H1 (cell line): ENCODE measurements around the gene TRIM44.

ENCODE experiments used
- EGR1 ChIP-seq: IDR thresholded peaks from 2 replicates; pipeline ENCODE4 v1.6.1; 2011; ENCODE audit warnings: low read depth, low read length, borderline replicate concordance
- NRF1 ChIP-seq: IDR thresholded peaks from 2 replicates; pipeline ENCODE4 v1.6.1; 2011; ENCODE audit warnings: mild to moderate bottlenecking, low read depth, low read length, improper control_type of control experiment
- POLR2A ChIP-seq, 2 experiments: IDR thresholded peaks; 1 replicate in 1 of 2; 2 replicates in 1 of 2; pipeline ENCODE4 v1.6.1; 2011; ENCODE audit warnings: low read depth in 2 of 2, low read length in 2 of 2, mild to moderate bottlenecking in 2 of 2; ENCODE audit errors: control extremely low read depth in 1 of 2
- SP2 ChIP-seq: IDR thresholded peaks from 2 replicates; pipeline ENCODE4 v1.6.1; 2012; ENCODE audit warnings: mild to moderate bottlenecking, low read length, inconsistent platforms
- TAF1 ChIP-seq: IDR thresholded peaks from 2 replicates; pipeline ENCODE4 v1.6.1; 2011; ENCODE audit warnings: mild to moderate bottlenecking, low read depth, low read length
- TAF7 ChIP-seq: optimal IDR thresholded peaks from 2 replicates; pipeline ENCODE3; 2011; ENCODE audit warnings: low read depth, mild to moderate bottlenecking, inconsistent platforms, low read length, moderate library complexity, borderline replicate concordance
- TBP ChIP-seq: IDR thresholded peaks from 2 replicates; pipeline ENCODE4 v1.6.1; 2011; ENCODE audit warnings: low read depth, low read length, improper control_type of control experiment
- TF ChIP-seq, protein P1 (sequence below), 3 experiments: IDR thresholded peaks; 1 replicate in 2 of 3; 2 replicates in 1 of 3; pipeline versions ENCODE4 v1.5.1 to v1.6.1; 2011; ENCODE audit warnings: low read length in 3 of 3, mild to moderate bottlenecking in 3 of 3, inconsistent platforms in 2 of 3, low read depth in 1 of 3, moderate library complexity in 1 of 3; ENCODE audit not compliant: insufficient read depth in 1 of 3; ENCODE audit errors: control extremely low read depth in 1 of 3
- TF ChIP-seq, protein P2 (sequence below): IDR thresholded peaks from 2 replicates; pipeline ENCODE4 v1.6.1; 2011; ENCODE audit warnings: low read length, improper control_type of control experiment

- TF ChIP-seq TBP: no peak
- TF ChIP-seq, protein P1, sequence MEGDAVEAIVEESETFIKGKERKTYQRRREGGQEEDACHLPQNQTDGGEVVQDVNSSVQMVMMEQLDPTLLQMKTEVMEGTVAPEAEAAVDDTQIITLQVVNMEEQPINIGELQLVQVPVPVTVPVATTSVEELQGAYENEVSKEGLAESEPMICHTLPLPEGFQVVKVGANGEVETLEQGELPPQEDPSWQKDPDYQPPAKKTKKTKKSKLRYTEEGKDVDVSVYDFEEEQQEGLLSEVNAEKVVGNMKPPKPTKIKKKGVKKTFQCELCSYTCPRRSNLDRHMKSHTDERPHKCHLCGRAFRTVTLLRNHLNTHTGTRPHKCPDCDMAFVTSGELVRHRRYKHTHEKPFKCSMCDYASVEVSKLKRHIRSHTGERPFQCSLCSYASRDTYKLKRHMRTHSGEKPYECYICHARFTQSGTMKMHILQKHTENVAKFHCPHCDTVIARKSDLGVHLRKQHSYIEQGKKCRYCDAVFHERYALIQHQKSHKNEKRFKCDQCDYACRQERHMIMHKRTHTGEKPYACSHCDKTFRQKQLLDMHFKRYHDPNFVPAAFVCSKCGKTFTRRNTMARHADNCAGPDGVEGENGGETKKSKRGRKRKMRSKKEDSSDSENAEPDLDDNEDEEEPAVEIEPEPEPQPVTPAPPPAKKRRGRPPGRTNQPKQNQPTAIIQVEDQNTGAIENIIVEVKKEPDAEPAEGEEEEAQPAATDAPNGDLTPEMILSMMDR (IDR thresholded peaks at IDR 0.05; ENCODE audit: control extremely low read depth in 1 of 3, insufficient read depth in 1 of 3, low read depth in 1 of 3, low read length in 3 of 3): no peak
- TF ChIP-seq NRF1: no peak
- TF ChIP-seq EGR1: no peak
- no peak for TF ChIP-seq TAF7
- TF ChIP-seq POLR2A (IDR thresholded peaks at IDR 0.05; ENCODE audit: control extremely low read depth in 1 of 2, low read depth in 2 of 2, low read length in 2 of 2): no peak
- TF ChIP-seq TAF1: no peak
- TF ChIP-seq, protein P2, sequence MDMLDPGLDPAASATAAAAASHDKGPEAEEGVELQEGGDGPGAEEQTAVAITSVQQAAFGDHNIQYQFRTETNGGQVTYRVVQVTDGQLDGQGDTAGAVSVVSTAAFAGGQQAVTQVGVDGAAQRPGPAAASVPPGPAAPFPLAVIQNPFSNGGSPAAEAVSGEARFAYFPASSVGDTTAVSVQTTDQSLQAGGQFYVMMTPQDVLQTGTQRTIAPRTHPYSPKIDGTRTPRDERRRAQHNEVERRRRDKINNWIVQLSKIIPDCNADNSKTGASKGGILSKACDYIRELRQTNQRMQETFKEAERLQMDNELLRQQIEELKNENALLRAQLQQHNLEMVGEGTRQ: no peak
- no peak for TF ChIP-seq SP2
These were observed 25.4 kb downstream of the TRIM44 start for GRCh38 chr11:35688023-35688422.
